Neural cell (in vitro differentiated cells): Measurements from ENCODE around the gene ATP13A1.

Experiments
- CTCF ChIP-seq: fragments of 450-650 bp; IDR thresholded peaks from 2 replicates; pipeline ENCODE4 v1.5.1; 2014; ENCODE audit warnings: antibody characterized with exemption, mild to moderate bottlenecking, moderate library complexity; ENCODE audit not compliant: poor library complexity, severe bottlenecking
- RAD21 ChIP-seq: fragments of 450-650 bp; conservative IDR thresholded peaks from 2 replicates; pipeline ENCODE4 v1.6.1; 2014; ENCODE audit warnings: antibody characterized with exemption, mild to moderate bottlenecking, moderate library complexity
- TAF1 ChIP-seq: IDR thresholded peaks from 2 replicates; pipeline ENCODE4 v1.6.1; 2012; ENCODE audit warnings: low read depth

DNA sequence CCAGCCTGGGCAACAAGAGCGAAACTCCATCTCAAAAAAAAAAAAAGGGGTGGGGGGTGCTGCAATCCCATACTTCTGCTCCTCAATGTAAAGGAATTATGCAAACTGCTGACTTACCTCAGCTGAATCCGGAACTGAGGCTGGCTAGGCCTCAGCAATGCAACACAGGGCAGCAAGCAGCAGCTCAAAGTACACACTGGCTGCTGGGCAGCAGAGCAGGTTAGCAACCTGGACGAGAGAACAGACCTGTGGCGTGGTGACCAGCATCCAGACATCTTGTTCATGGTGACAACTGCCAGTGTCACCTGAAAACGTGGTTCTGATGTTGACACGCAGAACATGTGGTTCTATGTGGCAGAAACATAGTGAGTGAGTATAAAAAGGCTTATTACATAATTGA lies 41.4 kb upstream of the ATP13A1 start:
- no peak for TF ChIP-seq CTCF
- no peak for TF ChIP-seq TAF1
- no peak for TF ChIP-seq RAD21
